Parathyroid adenoma (tissue), 2 donors: ENCODE results near the gene ATG3.

ENCODE experiments used
- H2AFZ ChIP-seq: fragments of 300-600 bp; sonication (generic); one replicate; pipeline ENCODE4 v1.7.0; 2017; ENCODE audit warnings: antibody characterized with exemption, mild to moderate bottlenecking
- H3K27ac ChIP-seq: fragments of 300-600 bp; sonication (generic); one replicate; pipeline ENCODE4 v1.7.0; 2017
- H3K27me3 ChIP-seq: fragments of 300-600 bp; sonication (generic); one replicate; pipeline ENCODE4 v1.7.0; 2017; ENCODE audit warnings: low read length; ENCODE audit not compliant: control insufficient read depth, insufficient read depth
- H3K36me3 ChIP-seq: fragments of 300-600 bp; sonication (generic); one replicate; pipeline ENCODE4 v1.7.0; 2017; ENCODE audit warnings: low read length; ENCODE audit not compliant: control insufficient read depth, insufficient read depth
- H3K4me1 ChIP-seq: fragments of 300-600 bp; sonication (generic); one replicate; pipeline ENCODE4 v1.7.0; 2017; ENCODE audit warnings: control low read depth
- H3K4me2 ChIP-seq: fragments of 300-600 bp; sonication (generic); one replicate; pipeline ENCODE4 v1.7.0; 2017; ENCODE audit warnings: low read length
- H3K4me3 ChIP-seq: fragments of 300-600 bp; sonication (generic); one replicate; pipeline ENCODE4 v1.7.0; 2017; ENCODE audit warnings: low read depth, low read length
- H3K79me2 ChIP-seq: fragments of 300-600 bp; sonication (generic); one replicate; pipeline ENCODE4 v1.7.0; 2017; ENCODE audit warnings: control low read depth
- H3K9ac ChIP-seq: fragments of 300-600 bp; sonication (generic); one replicate; pipeline ENCODE4 v1.7.0; 2017; ENCODE audit warnings: mild to moderate bottlenecking
- H3K9me3 ChIP-seq: fragments of 300-600 bp; sonication (generic); one replicate; pipeline ENCODE4 v1.7.0; 2017; ENCODE audit warnings: low read length; ENCODE audit not compliant: control insufficient read depth
- TF ChIP-seq, protein P1 (sequence below): fragments of 300-600 bp; sonication (generic); IDR thresholded peaks from one replicate; pipeline ENCODE4 v1.7.0; 2017; ENCODE audit warnings: antibody characterized with exemption, mild to moderate bottlenecking
- donor health status: primary hyperparathyroidism.

Gene ATG3

GRCh38 chr3:112557976-112558375 is 3.8 kb downstream of the ATG3 start:
- TF ChIP-seq, protein P1, sequence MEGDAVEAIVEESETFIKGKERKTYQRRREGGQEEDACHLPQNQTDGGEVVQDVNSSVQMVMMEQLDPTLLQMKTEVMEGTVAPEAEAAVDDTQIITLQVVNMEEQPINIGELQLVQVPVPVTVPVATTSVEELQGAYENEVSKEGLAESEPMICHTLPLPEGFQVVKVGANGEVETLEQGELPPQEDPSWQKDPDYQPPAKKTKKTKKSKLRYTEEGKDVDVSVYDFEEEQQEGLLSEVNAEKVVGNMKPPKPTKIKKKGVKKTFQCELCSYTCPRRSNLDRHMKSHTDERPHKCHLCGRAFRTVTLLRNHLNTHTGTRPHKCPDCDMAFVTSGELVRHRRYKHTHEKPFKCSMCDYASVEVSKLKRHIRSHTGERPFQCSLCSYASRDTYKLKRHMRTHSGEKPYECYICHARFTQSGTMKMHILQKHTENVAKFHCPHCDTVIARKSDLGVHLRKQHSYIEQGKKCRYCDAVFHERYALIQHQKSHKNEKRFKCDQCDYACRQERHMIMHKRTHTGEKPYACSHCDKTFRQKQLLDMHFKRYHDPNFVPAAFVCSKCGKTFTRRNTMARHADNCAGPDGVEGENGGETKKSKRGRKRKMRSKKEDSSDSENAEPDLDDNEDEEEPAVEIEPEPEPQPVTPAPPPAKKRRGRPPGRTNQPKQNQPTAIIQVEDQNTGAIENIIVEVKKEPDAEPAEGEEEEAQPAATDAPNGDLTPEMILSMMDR: no peak
- no peaks in the 10 kb centered on the region for H3K27me3 ChIP-seq
- no peak overlapping the region for H3K9ac ChIP-seq
- no peak overlapping the region for H3K4me2 ChIP-seq
- H3K36me3 ChIP-seq: no peaks in the 10 kb centered on the region
- H2AFZ ChIP-seq: no peak overlapping the region
- peaks cover 7% of the 10 kb centered on the region for H3K4me1 ChIP-seq
- no peak overlapping the region for H3K4me3 ChIP-seq
- no peak overlapping the region for H3K27ac ChIP-seq
- H3K9me3 ChIP-seq: no peaks in the 10 kb centered on the region
- H3K79me2 ChIP-seq: peaks cover 23% of the 10 kb centered on the region

GRCh38 chr3:112555535-112556170 is 6.1 kb downstream of the ATG3 start:
- H3K27ac ChIP-seq: no peak overlapping the region
- peaks cover 5% of the 10 kb centered on the region for H3K4me1 ChIP-seq
- no peaks in the 10 kb centered on the region for H3K9me3 ChIP-seq
- no peak overlapping the region for H3K9ac ChIP-seq
- no peak overlapping the region for H3K4me2 ChIP-seq
- TF ChIP-seq, protein P1: no peak
- no peak overlapping the region for H2AFZ ChIP-seq
- H3K4me3 ChIP-seq: no peak overlapping the region
- H3K27me3 ChIP-seq: no peaks in the 10 kb centered on the region
- H3K36me3 ChIP-seq: no peaks in the 10 kb centered on the region
- peaks cover 18% of the 10 kb centered on the region for H3K79me2 ChIP-seq

DNA sequence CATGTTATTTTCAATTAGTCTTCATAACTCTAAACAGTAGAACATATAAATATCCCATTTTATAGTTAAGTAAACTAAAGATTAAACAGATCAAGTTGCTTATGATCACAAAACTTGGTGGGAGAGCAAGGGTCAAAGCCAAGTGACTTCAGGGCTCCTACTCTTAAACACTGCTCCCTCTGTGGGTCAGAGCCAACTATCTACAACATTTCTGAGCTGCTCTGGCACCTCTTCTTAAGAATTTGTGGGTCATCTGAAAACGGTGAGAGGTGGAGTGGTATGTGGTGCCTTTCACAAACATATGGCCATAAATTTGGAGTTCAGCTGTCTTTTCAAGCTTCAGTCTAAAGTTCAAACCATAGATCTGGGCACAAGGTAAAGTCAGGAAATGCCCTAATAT is 10.9 kb downstream of the ATG3 start:
- no peaks in the 10 kb centered on the region for H3K4me1 ChIP-seq
- H3K27ac ChIP-seq: no peak overlapping the region
- no peak overlapping the region for H3K4me2 ChIP-seq
- no peaks in the 10 kb centered on the region for H3K27me3 ChIP-seq
- TF ChIP-seq, protein P1: no peak
- no peaks in the 10 kb centered on the region for H3K79me2 ChIP-seq
- no peak overlapping the region for H3K9ac ChIP-seq
- H3K36me3 ChIP-seq: no peaks in the 10 kb centered on the region
- no peak overlapping the region for H2AFZ ChIP-seq
- H3K9me3 ChIP-seq: no peaks in the 10 kb centered on the region
- no peak overlapping the region for H3K4me3 ChIP-seq

DNA sequence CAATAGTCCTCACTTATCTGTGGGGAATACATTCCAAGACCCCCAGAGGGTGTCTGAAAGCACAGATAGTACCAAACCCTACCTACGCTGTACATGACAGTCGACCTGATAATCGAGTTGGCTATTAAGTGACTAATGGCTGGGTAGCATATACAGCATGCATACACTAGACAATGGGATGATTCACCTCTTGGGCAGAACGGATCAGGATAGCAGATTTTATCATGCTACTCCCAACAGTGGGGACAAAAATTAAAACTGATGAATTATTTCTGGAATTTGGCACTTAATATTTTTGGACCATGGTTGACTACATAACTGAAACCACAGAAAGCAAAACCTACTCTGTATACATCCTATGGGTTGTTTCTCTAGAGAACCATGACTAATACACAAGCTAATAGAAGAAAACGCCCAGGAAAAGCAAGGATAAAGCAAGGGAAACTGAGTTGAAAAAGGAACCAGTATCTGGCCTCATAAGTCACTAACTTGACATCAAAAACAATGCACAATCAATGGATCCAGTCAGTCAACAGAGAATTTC is 15.5 kb downstream of the ATG3 start:
- no peaks in the 10 kb centered on the region for H3K4me1 ChIP-seq
- H3K4me3 ChIP-seq: no peak overlapping the region
- TF ChIP-seq, protein P1: no peak
- no peak overlapping the region for H3K27ac ChIP-seq
- no peak overlapping the region for H3K9ac ChIP-seq
- H3K27me3 ChIP-seq: no peaks in the 10 kb centered on the region
- H3K9me3 ChIP-seq: no peaks in the 10 kb centered on the region
- no peak overlapping the region for H2AFZ ChIP-seq
- H3K36me3 ChIP-seq: no peaks in the 10 kb centered on the region
- H3K79me2 ChIP-seq: peaks cover 3% of the 10 kb centered on the region
- H3K4me2 ChIP-seq: no peak overlapping the region
